Fibroblast of pulmonary artery (primary cell): ENCODE data around the gene CD14.
"Not testable (repeated sequence)": the region's sequence is repeated elsewhere in the genome, so short reads cannot be mapped to it uniquely, and the experiment has no call there.

ENCODE experiments used
- DNase-seq: peaks from one replicate; pipeline ENCODE4 v3.0.0-alpha.2; 2010; ENCODE audit warnings: low read depth
- H3K4me3 ChIP-seq: replicated peaks from 2 replicates; pipeline ENCODE4 v1.5.1; 2011; ENCODE audit warnings: low read depth, mild to moderate bottlenecking, control low read depth, low read length, moderate library complexity
- CTCF ChIP-seq: IDR thresholded peaks from 2 replicates; pipeline ENCODE4 v1.5.1; 2011; ENCODE audit warnings: mild to moderate bottlenecking, control low read depth, low read length, inconsistent platforms; ENCODE audit errors: missing control alignments

Gene CD14

DNA sequence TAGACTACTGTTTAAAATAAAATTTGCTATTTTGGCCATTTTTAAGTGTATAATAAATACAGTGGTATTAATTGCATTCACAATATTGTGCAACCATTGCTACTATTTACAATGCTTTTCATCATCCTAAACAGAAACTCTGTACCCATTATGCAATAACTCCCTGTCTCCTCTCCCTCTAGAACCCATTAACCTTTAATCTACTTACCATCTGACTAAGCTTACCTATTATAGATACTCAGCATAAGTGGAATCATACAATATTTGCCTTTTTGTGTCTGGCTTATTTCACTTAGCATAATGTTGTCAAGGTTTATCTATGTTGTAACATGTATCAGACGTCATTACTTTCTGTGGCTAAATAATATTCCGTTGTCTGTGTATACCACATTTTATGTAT is 25.9 kb downstream of the CD14 start:
- TF ChIP-seq CTCF: no peak
- DNase-seq: no peak
- no peak overlapping the region for H3K4me3 ChIP-seq

DNA sequence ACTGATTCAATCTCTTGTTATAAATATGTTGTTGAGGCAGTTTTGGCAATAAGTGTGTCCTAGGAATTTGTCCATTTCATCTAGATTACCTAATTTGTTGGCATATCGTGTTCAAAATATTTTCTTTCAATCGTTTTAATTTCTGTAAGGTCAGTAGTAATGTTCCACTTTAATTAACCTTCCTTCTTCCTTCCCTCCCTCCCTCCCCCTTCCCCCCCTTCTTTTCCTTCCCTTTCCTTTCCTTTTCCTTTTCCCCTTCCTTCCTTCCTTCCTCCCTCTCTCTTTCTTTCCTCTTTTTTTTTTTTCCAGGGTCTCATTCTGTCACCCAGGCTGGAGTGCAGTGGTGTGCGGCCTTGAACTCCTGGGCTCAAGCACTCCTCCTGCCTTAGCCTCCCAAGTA is 27.1 kb downstream of the CD14 start:
- DNase-seq: no peak

DNA sequence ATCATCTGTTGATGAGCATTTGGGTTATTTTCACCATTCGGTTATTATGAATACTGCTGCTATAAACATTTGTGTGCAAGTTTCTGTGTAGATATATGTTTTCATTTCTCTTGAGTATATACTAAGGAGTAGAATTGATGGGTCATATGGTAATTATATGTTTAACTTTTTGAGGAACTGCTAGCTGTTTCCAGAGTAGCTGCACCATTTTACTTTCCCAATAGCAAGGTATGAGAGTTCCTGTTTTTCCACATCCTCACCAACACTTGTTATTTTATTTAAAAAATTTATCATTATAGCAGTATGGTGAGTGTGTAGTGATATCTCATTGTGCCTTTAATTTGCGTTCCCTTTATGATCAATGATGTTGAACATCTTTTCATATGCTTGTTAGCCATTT is 29.2 kb downstream of the CD14 start:
- no peak overlapping the region for H3K4me3 ChIP-seq
- DNase-seq: no peak
- no peak for TF ChIP-seq CTCF

More for the DNA sequence above, 27.1 kb downstream of the CD14 start:
- H3K4me3 ChIP-seq: no peak overlapping the region
- no peak for TF ChIP-seq CTCF

DNA sequence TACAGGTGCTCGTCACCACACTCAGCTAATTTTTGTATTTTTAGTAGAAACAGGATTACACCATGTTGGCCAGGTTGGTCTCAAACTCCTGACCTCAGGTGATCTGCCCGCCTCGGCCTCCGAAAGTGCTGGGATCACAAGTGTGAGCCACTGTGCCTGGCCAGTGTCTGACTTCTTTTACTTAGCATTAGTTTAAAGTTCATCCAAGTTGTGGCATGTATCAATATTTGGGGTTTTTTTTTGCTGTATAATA is 29.6 kb downstream of the CD14 start:
- H3K4me3 ChIP-seq, DNase-seq: not testable (repeated sequence)

DNA sequence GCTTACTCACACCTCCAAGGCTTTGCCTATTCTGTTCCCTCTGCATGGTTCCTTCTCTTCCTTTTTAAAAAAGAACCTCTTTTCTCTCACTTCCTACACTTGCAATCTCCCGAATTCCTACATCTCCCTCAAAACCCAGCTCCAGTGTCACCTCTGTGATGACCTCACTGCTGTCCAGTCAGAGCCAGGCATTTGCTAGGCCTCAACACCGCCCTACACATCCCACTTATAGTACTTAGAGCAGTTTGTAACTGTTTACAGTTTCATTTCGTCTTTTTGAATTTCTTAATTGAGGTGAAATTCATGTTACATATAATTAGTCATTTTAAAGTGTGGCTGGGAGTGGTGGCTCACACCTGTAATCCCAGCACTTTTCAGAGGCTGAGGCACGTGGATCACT is 30.8 kb downstream of the CD14 start:
- no peak for TF ChIP-seq CTCF
- no peak for DNase-seq
- no peak overlapping the region for H3K4me3 ChIP-seq

- no peak for TF ChIP-seq CTCF
- no peak overlapping the region for H3K4me3 ChIP-seq
- no peak for DNase-seq
These were observed 32.9 kb downstream of the CD14 start for GRCh38 chr5:140600096-140600495.

DNA sequence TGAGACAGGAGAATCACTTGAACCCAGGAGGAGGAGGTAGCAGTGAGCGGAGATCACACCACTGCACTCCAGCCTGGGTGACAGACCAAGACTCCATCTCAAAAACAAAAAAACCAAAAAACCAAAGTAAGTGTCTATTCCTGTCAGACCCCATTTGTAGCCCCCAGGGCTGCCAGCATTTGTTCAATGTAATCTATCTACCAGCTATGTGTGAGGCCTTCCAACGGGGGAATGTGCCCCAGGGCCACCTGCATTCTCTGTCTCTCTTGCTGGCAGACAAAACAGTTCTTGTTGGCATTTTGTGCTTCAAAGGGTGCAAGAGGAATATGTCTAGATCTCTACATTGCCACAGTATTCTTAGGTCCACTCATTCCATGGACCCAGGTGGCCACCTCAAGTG is 34.1 kb downstream of the CD14 start:
- no peak overlapping the region for H3K4me3 ChIP-seq
- no peak for DNase-seq
- no peak for TF ChIP-seq CTCF

- no peak for TF ChIP-seq CTCF
- no peak overlapping the region for H3K4me3 ChIP-seq
- peak; percentile 62 for DNase-seq
These were observed 36.6 kb downstream of the CD14 start for GRCh38 chr5:140596321-140596741.
